HG02623 (cell line): ENCODE data around the gene TNFRSF25.
"Not testable (repeated sequence)": the region's sequence is repeated elsewhere in the genome, so short reads cannot be mapped to it uniquely, and the experiment has no call there.

Experiments
- ATAC-seq: cut with Tn5 transposase; IDR thresholded peaks from one replicate; pipeline ENCODE4 v1.9.1; 2021; ENCODE audit warnings: moderate library complexity; ENCODE audit not compliant: unreplicated experiment

The TNFRSF25 gene

DNA sequence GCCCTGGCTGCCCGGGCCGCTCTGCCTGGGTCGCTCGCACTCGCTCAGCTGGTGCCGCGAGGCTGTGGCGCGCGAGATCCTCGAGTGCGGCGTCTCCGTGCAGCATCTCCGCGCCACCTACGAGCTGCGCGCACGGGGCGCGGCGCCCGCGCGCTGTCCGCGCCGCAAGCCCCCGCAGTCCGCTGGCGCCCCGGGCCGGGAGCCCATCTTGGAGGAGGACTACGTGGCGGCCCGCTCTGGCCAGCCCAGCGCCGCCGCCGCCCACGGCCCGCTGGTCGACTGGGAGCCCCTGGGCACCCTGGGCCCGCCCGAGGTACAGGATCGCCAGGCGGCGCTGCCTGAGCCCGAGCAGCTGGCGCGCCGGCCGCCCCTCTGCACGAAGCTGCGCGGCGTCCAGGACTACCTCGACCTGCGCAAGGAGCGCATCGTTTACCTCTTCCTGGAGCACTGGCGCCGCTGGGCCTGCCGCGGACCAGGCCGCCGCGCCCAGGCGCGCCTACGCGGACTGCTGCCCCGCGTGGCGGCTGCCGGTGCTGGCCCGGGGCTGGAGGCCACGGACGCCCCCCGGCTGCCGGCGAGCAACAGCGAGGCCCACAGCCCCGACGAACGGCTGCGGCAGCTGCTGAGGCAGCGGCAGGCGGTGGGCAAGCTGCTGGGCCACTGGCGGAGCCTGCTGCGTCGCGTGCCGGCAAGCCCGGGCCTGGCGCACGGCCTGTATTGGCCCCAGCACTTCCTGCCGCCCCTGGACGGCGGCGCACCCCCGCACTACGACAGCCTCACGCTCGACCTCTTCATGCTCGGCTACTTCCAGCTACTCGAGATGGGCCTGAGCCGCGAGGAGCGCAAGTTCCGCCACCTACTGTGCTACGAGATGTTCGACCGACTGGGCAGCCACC, 10.9 kb downstream of the TNFRSF25 start:
- no peak for ATAC-seq

DNA sequence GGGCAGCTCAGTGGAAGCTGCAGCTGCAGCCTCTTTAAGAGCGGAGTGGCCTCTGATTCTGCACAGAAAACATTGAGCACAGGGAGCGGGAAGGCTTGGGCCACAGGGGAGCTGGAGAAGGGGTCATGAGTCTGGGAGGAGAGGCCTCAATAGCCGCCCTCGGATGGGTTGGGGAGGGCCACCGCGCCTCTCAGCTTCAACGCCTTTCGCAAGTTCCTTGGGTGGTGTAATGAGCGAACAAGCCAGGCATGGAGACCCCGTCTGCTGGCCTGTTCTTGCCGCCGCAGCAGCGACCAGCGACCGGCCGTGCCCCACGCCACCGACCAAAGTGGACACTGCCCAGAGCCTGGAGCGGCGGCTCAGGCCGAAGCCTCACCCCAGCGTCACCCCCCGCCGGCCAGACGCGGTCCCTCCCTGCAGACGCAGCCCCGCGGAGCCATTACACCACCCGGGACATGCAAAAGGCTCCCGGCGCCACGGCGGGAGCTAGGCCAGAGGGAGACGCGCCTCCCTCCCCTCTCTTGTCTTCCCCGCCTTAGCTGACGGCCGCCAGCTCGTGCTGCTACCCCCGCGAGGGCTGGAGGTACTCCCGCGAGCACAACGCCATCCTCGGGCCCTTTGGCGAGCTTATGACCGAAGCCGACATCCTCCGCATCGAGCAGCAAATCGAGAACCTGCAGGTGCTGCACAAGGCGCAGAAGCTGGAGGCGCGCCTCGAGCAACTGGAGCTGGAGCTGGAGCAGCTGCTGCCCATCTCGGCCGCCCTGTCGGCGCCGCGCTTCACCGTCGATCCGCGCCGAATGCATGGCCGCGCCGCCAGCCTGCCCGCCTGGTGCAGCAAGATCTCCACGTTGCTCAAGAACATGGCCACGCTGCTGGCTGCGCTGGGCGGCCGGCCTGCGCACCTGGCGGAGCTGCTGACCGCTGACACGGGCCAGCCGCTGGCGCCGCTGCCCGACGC, 11.8 kb downstream of the TNFRSF25 start:
- not testable (repeated sequence) for ATAC-seq

DNA sequence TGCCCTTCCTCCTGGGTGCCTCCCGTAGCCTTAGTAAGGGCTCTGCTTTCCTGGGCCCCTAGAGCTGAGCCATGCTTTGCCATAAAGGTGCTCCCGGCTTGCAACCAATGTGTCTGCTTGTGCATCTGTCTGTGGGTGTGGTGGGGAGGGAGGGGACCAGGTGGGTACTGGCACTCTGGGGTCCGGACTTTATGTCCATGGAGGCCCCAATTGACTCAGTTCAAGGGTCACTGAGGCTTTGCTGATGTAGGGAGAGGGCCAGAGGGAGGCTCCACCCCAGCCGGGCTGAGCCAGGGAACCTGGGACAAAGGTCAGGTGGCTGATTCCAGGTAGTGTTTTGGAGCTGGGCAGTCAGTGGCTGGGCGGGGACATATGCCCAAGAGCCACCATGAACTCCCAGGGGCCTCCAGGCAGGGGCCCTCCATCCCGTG, 15.0 kb downstream of the TNFRSF25 start:
- ATAC-seq: no peak

DNA sequence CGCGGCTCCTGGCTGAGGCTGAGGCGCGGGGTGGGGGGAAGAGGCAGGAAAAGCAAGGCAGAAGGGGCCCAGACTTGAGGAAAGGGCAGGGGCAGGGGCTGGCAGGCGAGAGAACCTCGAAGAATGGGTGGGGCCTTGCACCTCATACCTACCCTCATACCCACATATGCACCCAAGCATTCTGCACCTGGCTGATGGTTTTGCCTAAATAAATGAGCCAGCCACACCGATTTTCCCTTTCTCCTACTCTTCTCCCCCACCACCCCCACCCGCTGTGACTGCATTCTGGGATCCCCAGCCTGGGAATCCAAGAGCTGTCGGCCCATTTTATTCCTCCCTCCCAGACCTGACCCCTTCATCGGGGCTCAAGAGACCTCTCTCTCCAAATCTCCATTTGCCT, 15.5 kb downstream of the TNFRSF25 start:
- not testable (repeated sequence) for ATAC-seq

DNA sequence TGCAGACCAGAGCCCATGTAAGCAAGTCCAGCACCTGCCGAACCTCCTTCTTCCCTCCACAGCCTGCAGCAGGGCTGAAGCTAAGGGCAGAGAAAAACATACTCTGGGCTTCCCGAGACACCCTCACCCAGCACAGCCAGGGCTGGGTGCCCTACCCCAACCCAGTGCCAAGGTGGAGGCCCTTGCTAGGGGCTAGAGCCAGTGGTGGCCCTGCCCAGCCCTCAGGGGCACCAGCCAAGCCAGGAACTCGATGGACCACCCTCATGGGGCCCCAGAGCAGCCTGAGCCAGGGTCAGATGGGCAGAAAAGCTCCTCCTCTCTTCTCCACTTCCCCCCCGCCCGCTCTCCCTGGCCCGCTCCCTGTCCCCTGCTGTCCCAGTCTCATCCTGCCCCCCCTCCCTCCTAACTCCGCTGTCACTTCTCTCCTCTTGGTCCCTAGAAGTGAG, 15.9 kb downstream of the TNFRSF25 start:
- no peak for ATAC-seq

DNA sequence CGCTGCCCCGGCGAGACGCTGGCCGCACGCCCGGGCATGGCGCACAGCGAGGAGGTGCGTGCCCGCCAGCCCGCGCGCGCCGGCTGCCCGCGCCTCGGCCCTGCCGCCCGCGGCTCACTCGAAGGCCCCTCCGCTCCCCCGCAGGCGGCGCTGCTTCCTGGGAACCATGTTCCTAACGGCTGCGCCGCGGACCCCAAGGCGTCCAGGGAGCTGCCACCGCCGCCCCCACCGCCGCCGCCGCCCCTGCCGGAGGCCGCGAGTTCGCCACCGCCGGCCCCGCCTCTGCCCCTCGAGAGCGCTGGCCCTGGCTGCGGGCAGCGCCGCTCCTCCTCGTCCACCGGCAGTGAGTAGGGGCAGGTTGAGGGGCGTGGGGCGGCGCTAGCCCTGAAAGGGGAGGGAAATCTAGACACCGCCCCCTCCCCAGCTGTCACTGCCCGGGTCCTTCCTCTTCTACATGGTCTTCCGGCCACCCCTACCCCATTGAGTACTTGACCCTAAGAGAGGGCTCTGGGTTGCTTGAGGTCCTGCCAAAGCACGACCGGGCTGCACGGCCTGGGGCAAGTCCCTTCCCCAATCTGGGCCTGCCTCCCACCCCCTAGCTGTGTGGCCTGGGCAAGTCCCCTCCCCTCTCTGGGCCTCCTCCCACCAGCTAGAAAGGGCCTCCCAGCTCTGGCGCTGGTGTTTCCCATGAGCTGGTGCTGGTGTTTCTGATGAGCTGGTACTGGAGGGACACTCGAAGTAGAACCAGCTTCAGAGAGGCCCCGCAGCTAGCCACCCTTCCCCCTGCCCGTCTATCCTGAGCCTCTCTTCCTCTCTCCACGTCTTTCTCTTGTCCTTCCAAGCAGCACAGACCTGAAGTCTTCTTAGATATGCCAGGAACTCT, 17.0 kb downstream of the TNFRSF25 start:
- no peak for ATAC-seq

DNA sequence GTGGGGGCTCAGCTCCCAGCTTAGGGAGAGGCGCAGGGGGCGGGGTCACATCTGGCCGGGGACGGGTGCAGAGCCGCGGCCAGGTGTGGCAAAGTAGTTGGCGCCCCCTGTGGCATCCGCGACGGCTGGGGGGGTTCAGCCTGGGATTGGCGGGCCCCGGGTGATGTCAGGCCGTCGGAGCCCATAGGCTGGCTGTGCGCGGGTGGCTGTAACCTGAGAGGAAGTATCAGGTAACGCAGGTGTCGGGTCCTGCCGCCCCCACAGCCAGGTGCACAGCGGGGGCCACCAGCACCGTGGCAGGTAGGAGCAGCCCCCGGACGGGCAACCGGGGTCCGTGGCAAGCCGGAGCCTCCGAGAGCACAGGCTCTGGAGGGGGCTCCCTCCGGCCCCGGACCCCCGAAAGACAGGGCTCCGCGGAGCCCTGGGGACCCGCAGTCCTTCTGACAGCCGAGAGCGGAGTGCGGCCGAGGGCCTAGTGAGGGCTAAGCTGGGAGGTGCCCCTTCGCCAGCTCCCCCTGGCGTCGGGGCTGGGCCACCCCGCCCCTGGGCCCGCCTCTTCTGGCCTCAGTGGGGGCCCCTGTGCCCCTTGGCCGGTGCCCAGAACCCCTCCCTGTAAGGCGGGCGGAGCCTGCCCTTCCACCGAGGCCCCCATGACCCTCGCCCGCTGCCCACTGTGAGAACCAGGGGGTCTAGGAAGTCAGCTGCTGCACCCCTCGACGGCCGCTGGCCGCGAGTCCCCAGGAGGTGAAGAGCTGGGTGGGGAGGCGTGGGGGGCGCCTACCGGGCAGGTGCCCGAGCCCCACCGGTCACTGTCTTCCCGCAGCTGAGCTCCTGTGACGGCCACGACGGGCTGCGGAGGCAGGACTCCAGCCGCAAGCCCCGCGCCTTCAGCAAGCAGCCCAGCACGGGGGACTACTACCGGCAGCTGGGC, 17.9 kb downstream of the TNFRSF25 start:
- no peak for ATAC-seq

DNA sequence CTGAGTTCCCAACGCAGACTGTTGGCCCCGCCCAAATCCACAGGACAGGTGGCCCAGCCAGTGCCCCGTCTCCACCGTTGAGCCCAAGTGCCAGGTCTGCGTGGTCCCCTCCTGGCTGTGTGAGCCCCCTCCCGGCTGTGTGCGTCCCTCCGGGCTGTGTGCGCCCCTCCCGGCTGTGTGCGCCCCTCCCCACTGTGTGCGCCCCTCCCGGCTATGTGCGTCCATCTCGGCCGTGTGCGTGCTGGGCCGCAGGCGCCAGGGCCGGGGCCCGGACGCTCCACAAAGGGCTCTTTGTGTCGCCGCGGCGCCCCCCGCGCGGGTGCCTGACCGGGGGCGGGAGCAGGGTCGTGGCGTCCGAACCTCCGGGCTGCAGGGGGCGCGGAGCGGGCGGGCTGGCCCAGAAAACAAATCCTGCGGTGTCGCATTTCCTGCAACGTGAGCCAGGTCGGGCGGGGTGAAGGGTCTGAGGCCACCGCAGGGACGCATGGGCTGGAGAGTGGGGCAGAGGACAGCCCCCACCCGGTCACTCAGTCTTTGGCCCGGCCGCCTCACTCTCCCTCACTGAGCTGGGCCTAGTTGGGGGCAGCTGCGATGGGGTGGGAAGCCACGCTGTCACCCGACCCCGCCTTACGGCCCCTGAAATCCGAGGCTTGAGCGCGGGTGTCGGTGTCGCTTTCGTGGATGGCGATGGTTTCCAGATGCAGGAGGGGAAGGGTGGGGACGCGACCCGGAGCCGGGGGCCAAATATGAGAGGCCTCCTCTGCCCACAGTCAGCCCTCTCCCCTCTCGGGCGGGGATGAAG, 18.8 kb downstream of the TNFRSF25 start:
- no peak for ATAC-seq

DNA sequence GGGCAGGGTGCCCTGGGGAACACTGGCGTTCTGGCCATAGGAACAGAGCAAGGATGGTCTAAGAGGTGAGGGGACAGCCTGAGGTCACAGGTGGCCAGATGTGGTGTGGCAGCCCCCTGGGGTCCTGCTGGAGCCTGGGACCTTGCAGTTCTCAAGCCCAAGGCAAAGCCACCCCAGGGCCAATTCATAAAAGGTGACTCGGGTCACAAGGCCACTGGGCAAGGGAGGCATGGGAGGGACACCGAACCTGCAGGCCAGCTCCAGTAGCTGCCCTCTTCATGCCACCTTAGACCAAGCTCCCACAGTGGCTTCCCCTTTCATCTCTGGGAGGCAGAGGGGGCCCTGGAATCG, 19.3 kb downstream of the TNFRSF25 start:
- ATAC-seq: no peak

DNA sequence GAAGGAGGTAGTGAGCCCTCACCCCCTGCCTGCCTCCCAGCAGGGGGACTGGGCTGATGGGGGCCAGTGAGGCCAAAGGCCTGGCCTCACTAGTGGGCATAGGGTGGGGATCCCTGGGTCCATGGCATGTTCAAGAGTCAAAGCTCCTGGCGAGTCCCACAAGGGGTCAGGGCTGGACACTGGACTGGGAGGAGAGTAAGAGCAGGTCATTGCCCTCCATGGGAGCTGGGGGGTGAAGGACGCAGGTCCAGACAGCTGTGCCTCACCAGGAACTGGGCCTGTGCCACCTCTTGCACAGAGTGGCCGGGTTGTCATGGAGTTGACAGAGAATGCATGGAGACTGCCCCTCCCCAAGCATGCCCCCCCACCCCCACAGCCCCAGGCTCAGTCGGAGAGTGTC, 20.0 kb downstream of the TNFRSF25 start:
- ATAC-seq: not testable (repeated sequence)

DNA sequence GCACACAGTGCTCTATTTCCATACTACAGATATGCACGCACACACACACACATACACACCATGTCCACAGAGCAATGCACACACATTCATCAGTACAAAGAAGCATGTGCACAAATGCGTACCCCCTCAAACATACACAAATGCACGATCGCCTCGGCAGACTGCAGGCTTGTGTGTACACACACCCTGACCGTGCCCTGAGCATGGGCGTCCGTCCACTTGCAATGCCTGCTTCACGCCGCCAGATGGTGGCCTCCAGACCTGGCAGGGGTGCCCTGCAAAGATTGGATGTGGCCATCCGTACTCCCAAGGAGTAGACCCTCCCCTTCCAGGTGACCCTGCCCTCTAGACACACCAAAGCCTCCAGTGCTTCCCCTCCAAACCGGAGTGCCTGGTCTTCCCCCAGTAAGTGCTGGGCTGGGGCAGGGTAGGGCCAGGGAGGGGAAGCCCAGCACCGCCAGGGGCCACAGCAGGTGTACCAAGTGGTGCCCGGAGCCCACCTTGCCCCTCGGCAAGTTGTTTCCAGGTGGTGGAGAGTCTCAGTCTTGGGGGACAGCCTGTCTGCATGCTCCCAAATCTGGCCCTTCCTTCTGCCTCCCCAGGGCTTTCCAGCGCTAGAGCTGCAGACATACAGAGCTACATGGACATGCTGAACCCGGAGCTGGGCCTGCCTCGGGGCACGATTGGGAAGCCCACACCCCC, 20.8 kb downstream of the TNFRSF25 start:
- ATAC-seq: no peak

DNA sequence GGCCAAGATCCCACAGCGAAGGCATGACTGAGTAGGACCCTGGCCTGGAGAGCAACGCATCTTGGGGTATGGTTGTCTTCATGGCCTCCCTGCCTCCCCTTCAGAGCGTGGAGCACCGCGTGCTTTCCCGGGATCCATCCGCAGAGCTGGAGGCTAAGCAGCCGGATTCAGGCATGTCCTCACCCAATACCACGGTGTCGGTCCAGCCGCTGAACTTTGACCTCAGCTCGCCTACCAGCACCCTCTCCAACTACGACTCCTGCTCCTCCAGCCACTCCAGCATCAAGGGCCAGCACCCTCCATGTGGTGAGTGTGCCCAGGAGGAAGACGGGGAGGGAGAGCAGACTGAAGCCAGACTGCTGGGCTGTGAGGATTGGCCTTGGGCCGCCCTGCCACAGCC, 21.6 kb downstream of the TNFRSF25 start:
- no peak for ATAC-seq

DNA sequence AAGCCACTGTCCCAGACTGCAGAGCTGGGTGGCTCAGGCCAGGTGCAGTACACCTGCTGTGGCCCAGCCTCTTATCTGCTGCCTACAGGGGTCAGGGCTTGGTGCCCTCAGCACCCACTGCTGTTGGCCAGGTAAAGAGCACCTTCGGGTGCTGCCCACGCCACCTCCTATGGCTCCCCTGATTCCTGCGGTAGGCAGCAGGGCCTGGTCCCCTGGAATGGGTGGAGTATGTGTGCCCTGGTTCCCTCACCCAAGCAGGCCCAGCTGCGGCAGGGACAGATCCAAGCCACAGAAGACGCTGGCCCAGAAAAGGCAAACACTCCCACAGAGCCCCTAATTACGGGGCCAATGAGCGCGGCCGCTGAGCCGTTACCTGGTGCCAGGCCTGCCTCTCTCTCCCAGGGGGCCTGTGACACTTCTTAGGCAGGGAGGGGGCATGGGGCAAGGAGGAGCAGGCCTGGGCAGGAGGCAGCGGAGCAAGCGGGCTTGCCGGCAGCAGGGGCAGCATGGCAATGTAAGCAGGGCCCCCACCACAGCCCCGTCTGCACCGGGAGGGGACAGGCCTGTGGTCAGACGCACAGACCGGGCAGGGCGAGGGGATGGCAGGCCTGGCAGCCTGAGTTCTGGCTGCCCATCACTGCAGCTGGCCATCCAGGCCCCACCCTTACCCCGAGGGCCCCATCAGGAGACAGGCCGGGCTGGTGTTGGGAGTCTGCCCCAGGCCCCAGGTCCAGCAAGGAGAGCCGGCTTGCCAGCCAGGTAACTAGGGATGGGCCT, 22.4 kb downstream of the TNFRSF25 start:
- ATAC-seq: no peak

DNA sequence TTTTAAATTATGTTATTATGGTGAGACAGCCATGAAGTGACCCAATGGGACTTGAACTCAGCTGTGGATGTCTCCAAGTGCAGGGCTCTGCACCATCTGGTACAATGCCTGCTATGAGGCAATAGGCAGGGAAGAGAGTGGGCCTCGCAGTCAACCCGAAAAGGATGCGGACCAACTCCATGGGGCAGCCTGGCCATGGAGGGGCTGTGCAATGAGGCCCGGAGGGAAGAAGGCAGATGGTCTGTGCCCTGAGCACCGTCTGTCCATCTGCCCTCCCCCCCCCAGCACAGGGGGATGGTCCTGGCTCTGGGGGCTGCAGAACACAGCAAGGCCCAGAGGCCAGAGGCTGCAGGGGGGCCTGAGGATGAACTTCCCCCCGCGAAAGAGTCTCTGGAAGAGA, 24.4 kb downstream of the TNFRSF25 start:
- ATAC-seq: no peak

DNA sequence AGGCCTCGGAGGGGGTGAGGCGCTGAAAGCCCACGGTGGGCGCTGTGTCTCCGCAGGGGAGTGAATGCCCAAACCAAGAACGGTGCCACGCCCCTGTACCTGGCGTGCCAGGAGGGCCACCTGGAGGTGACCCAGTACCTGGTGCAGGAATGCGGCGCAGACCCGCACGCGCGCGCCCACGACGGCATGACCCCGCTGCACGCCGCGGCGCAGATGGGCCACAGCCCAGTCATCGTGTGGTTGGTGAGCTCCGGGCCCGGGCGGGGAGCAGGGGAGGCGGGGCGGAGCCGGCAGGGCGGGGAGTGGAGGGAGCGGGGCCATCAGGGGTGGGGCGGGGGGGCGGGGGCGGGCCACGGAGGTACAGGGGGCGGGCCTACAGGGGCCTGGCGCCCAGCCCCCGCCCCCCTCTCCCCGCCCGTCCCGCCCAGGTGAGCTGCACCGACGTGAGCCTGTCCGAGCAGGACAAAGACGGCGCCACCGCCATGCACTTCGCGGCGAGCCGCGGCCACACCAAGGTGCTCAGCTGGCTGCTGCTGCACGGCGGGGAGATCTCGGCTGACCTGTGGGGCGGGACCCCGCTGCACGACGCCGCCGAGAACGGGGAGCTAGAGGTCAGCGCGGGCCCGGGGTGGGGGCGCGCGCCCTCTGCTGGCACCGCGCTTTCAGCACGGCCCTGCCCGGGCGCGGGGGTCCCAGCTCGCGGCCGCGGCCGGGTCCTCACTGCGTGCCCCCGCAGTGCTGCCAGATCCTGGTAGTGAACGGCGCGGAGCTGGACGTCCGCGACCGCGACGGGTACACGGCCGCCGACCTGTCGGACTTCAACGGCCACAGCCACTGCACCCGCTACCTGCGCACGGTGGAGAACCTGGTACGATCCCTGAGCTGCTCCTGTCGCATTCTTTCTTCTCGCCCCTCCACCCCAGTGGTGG, 25.5 kb downstream of the TNFRSF25 start:
- ATAC-seq: no peak

DNA sequence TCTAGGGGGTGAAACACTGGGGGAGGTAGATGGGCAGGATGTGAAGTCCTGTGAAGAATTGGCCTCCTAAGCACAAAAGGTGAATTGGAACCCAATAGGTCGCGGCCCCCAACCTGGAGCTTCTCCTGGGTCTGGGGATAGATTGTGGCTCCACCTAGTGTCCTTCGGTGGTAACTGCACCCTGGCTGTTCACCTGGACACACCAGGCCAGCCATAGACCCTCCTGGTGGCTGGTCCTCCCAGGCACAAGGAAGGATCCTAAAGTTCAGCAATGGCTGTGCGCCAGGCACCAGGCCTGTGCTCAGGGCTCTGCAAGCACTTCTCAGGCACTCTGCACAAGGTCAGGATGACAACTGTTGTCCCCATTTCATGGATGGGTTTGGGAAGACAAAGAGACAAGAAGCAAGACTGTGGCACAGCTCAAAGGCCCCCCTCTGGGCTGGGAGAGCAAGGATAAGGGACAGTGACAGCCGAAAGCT, 27.9 kb downstream of the TNFRSF25 start:
- ATAC-seq: no peak
